Testis (tissue), 3 donors: ENCODE data around the gene GALNT15. TPM values are rescaled to one million over a fixed set of nuclear protein-coding genes. Genes with fewer than 3 reads are reported as not detected.

ENCODE experiments used
- DNase-seq: peaks from one replicate; pipeline ENCODE4 v3.0.0-alpha.2; 2019
- H3K27ac ChIP-seq, 2 donors: fragments of 200-600 bp; sonication (generic); one replicate each; pipeline ENCODE4 v1.5.1; 2019
- H3K27me3 ChIP-seq: fragments of 200-600 bp; sonication (generic); one replicate; pipeline ENCODE4 v1.5.1; 2019
- H3K36me3 ChIP-seq: fragments of 200-600 bp; sonication (generic); one replicate; pipeline ENCODE4 v1.5.1; 2017; ENCODE audit warnings: low read depth; ENCODE audit errors: missing control alignments
- H3K4me1 ChIP-seq: fragments of 200-600 bp; sonication (generic); one replicate; pipeline ENCODE4 v1.5.1; 2019
- H3K4me3 ChIP-seq, 2 donors: fragments of 200-600 bp; sonication (generic); one replicate each; pipeline ENCODE4 v1.5.1; 2017 to 2019
- H3K9me3 ChIP-seq: fragments of 200-600 bp; sonication (generic); one replicate; pipeline ENCODE4 v1.5.1; 2017
- CTCF ChIP-seq, 3 experiments: fragments of 450-650 bp in 2 of 3; fragments of 200-600 bp in 1 of 3; sonication (generic) in 1 of 3; IDR thresholded peaks; one replicate each; pipeline ENCODE4 v1.5.1; 2016 to 2019; ENCODE audit warnings: antibody characterized with exemption in 3 of 3, mild to moderate bottlenecking in 2 of 3, moderate library complexity in 1 of 3
- POLR2A ChIP-seq: fragments of 450-650 bp; IDR thresholded peaks from one replicate; pipeline ENCODE4 v1.6.1; 2017; ENCODE audit warnings: antibody characterized with exemption, mild to moderate bottlenecking, moderate library complexity
- WGBS, 2 donors: methylation state at CpG; one replicate each; pipeline ENCODE4 v1.1.5; 2018; 5-methylcytosine and 5-hydroxymethylcytosine counted together
- intact Hi-C: fragments of 100-400 bp; cut with DNase I; formaldehyde crosslinking; loops from one replicate; pipeline ENCODE4 v1.15.1; 2023; ENCODE audit warnings: low total_unique reads
- polyA plus RNA-seq: library from polyadenylated mRNA; stranded (reverse); fragments of 350-450 nt; fragmentation: Illumina TruSeq; extraction: RNeasy Lipid Tissue Mini Kit (QIAGEN cat#74804); gene quantifications from one replicate; pipeline ENCODE4 v1.2.3, GENCODE V29; 2014; ENCODE audit warnings: low read depth, low replicate concordance; ENCODE audit not compliant: insufficient read depth
- total RNA-seq, 2 donors: library from RNA; depleted of rRNA; stranded (reverse); fragments of >200 nt; gene quantifications; one replicate each; pipeline ENCODE4 v1.2.3, GENCODE V29; 2016

The GALNT15 gene
- total and polyA plus RNA-seq, 3 donors from 2014 or later: 6.6 to 16.5 (median 13.0) TPM

GRCh38 chr3:16143861-16144447 is 30.5 kb upstream of the GALNT15 start:
- DNase-seq: no peak
- intact Hi-C loops: no loop called here
- H3K4me3 ChIP-seq: no peak overlapping the region
- TF ChIP-seq CTCF (IDR thresholded peaks at IDR 0.05) (no peak), POLR2A (no peak)
- no peaks in the 10 kb centered on the region for H3K36me3 ChIP-seq
- H3K27ac ChIP-seq: no peak overlapping the region
- no peaks in the 10 kb centered on the region for H3K9me3 ChIP-seq
- H3K4me1 ChIP-seq: peaks cover 6% of the 10 kb centered on the region
- WGBS, 2 donors: 57 to 69% methylated on average over 2 of the region's 2 CpGs
- H3K27me3 ChIP-seq: no peaks in the 10 kb centered on the region

GRCh38 chr3:16145176-16145575 is 29.3 kb upstream of the GALNT15 start:
- intact Hi-C loops: no loop called here
- Histone ChIP-seq H3K4me1 (peaks cover 6% of the 10 kb centered on the region), H3K27ac (no peak overlapping the region), H3K9me3 (no peaks in the 10 kb centered on the region), H3K27me3 (no peaks in the 10 kb centered on the region), H3K36me3 (no peaks in the 10 kb centered on the region), H3K4me3 (no peak overlapping the region)
- no peak for TF ChIP-seq CTCF (IDR thresholded peaks at IDR 0.05)
- TF ChIP-seq POLR2A: no peak
- 93 to 98% methylated on average over 2 of the region's 2 CpGs for WGBS, 2 donors
- no peak for DNase-seq

- TF ChIP-seq CTCF (IDR thresholded peaks at IDR 0.05): no peak
- TF ChIP-seq POLR2A: no peak
- no peak for DNase-seq
- Histone ChIP-seq H3K4me1 (peaks cover 6% of the 10 kb centered on the region), H3K27ac (no peak overlapping the region), H3K27me3 (no peaks in the 10 kb centered on the region), H3K4me3 (no peak overlapping the region), H3K36me3 (no peaks in the 10 kb centered on the region), H3K9me3 (no peaks in the 10 kb centered on the region)
- 78 to 85% methylated on average over 2 of the region's 2 CpGs for WGBS, 2 donors
- intact Hi-C loops: no loop called here
These were observed 28.3 kb upstream of the GALNT15 start for GRCh38 chr3:16146015-16146730.

GRCh38 chr3:16147220-16147994 is 27.1 kb upstream of the GALNT15 start:
- no peak for DNase-seq
- TF ChIP-seq CTCF (IDR thresholded peaks at IDR 0.05) (no peak), POLR2A (no peak)
- Histone ChIP-seq H3K4me1 (peaks cover 6% of the 10 kb centered on the region), H3K27me3 (no peaks in the 10 kb centered on the region), H3K36me3 (no peaks in the 10 kb centered on the region), H3K4me3 (no peak overlapping the region), H3K27ac (peak overlapping the region in 1 of 2 donors; percentile 25), H3K9me3 (no peaks in the 10 kb centered on the region)
- intact Hi-C loops: no loop called here
- 87 to 92% methylated on average over 2 of the region's 2 CpGs for WGBS, 2 donors
